Keratinocyte (primary cell): ENCODE measurements around the gene PLA2G6. TPM values are rescaled to one million over a fixed set of nuclear protein-coding genes. Genes with fewer than 3 reads are reported as not detected.
A peak's percentile ranks its signal among the peaks of the same experiment; 100 is the strongest.

Experiments
- DNase-seq: peaks from one replicate; pipeline ENCODE4 v3.0.0-alpha.2; 2011; ENCODE audit warnings: low read depth, missing footprints, low spot score
- FAIRE-seq: peaks from 2 replicates; lab custom pipeline; 2011; peaks lifted over from hg19 to GRCh38; lab: Jason Lieb, UNC
- H2AFZ ChIP-seq: 2 replicates; pipeline ENCODE4 v1.6.0; 2012; ENCODE audit warnings: low read length, control low read depth, inconsistent platforms; ENCODE audit not compliant: control insufficient read depth
- H3K27ac ChIP-seq: 2 replicates; pipeline ENCODE4 v1.5.1; 2011; ENCODE audit warnings: low read length; ENCODE audit not compliant: control insufficient read depth, insufficient read depth
- H3K27me3 ChIP-seq: 3 replicates; pipeline ENCODE4 v1.6.0; 2011; ENCODE audit warnings: low read length; ENCODE audit not compliant: control insufficient read depth, insufficient read depth; ENCODE audit errors: extremely low read depth
- H3K36me3 ChIP-seq, 2 experiments: 2 replicates in 1 of 2; 3 replicates in 1 of 2; pipeline ENCODE4 v1.5.1; 2011; ENCODE audit warnings: low read length in 2 of 2, mild to moderate bottlenecking in 1 of 2; ENCODE audit not compliant: control insufficient read depth in 2 of 2, insufficient read depth in 2 of 2; ENCODE audit errors: extremely low read depth in 1 of 2
- H3K4me1 ChIP-seq: 3 replicates; pipeline ENCODE4 v1.5.1; 2011; ENCODE audit warnings: low read length; ENCODE audit not compliant: control insufficient read depth, insufficient read depth; ENCODE audit errors: extremely low read depth
- H3K4me2 ChIP-seq: 3 replicates; pipeline ENCODE4 v1.6.0; 2011; ENCODE audit warnings: low read depth, low read length; ENCODE audit not compliant: control insufficient read depth, insufficient read depth; ENCODE audit errors: extremely low read depth
- H3K4me3 ChIP-seq, 3 experiments: fragments of 200-600 bp in 1 of 3; sonication (generic) in 1 of 3; 2 replicates in 2 of 3; 3 replicates in 1 of 3; pipeline ENCODE4 v1.5.1; 2011 to 2016; ENCODE audit warnings: low read length in 3 of 3, mild to moderate bottlenecking in 3 of 3, control low read depth in 2 of 3, inconsistent platforms in 1 of 3, low read depth in 1 of 3, mixed read lengths in 1 of 3, mixed run types in 1 of 3, moderate library complexity in 1 of 3; ENCODE audit not compliant: control insufficient read depth in 2 of 3, insufficient read depth in 2 of 3; ENCODE audit errors: extremely low read depth in 1 of 3
- H3K79me2 ChIP-seq: 2 replicates; pipeline ENCODE4 v1.6.0; 2012; ENCODE audit warnings: low read length; ENCODE audit not compliant: control insufficient read depth, insufficient read depth
- H3K9ac ChIP-seq: 3 replicates; pipeline ENCODE4 v1.6.0; 2011; ENCODE audit warnings: low read length; ENCODE audit not compliant: control insufficient read depth, insufficient read depth; ENCODE audit errors: extremely low read depth
- H3K9me1 ChIP-seq: 3 replicates; pipeline ENCODE4 v1.6.0; 2011; ENCODE audit warnings: low read length; ENCODE audit not compliant: control insufficient read depth, insufficient read depth; ENCODE audit errors: extremely low read depth
- H3K9me3 ChIP-seq: 2 replicates; pipeline ENCODE4 v1.5.1; 2012; ENCODE audit warnings: low read depth, low read length; ENCODE audit not compliant: control insufficient read depth
- H4K20me1 ChIP-seq: 3 replicates; pipeline ENCODE4 v1.6.0; 2011; ENCODE audit warnings: low read length; ENCODE audit not compliant: control insufficient read depth, insufficient read depth; ENCODE audit errors: extremely low read depth
- EZH2 ChIP-seq: IDR thresholded peaks from one replicate; pipeline ENCODE4 v1.6.1; 2012; ENCODE audit warnings: inconsistent platforms, mild to moderate bottlenecking, low read length, moderate library complexity
- dilution Hi-C: fragments of 300-500 bp; cut with MboI; formaldehyde crosslinking; loops from one replicate; pipeline ENCODE4 v1.7.0; 2020; ENCODE audit warnings: low sequenced_read_pairs; ENCODE audit not compliant: extremely low pct_ligation_motif_present
- polyA plus RNA-seq, 5 experiments: library from polyadenylated mRNA; depleted of rRNA in 3 of 5; stranded (reverse) in 3 of 5; stranded (forward) in 1 of 5; unstranded in 1 of 5; fragments of >200 nt; gene quantifications; 1 replicate in 1 of 5; 2 replicates in 3 of 5; 3 replicates in 1 of 5; pipeline versions ENCODE4 v1.2.1 to v1.2.3, GENCODE V29; 2011 to 2012; ENCODE audit warnings: missing spikeins in 2 of 5, low read depth in 1 of 5, low replicate concordance in 1 of 5
- TF ChIP-seq, protein P1 (sequence below), 3 experiments: IDR thresholded peaks in 1 of 3; conservative IDR thresholded peaks in 1 of 3; optimal IDR thresholded peaks in 1 of 3; 2 replicates in 2 of 3; 3 replicates in 1 of 3; pipeline versions ENCODE3 to v1.5.1; 2011; ENCODE audit warnings: low read length in 3 of 3, mild to moderate bottlenecking in 3 of 3, moderate library complexity in 2 of 3, control low read depth in 1 of 3, inconsistent platforms in 1 of 3; ENCODE audit not compliant: insufficient read depth in 2 of 3; ENCODE audit errors: extremely low read depth in 1 of 3

The PLA2G6 gene
- polyA plus RNA-seq, 1 donor (not counting 4 experiments of a cell fraction or from before 2014, with no cell fraction given) = 5.2 TPM

- Histone ChIP-seq H3K9me1 (peaks cover 4% of the 10 kb centered on the region), H3K4me2 (peak overlapping the region; percentile 46), H3K27me3 (no peaks in the 10 kb centered on the region), H4K20me1 (no peaks in the 10 kb centered on the region), H3K27ac (peak overlapping the region; percentile 65), H3K79me2 (no peaks in the 10 kb centered on the region), H3K4me3 (peak overlapping the region in 1 of 3 experiments; percentile 17), H3K9me3 (no peaks in the 10 kb centered on the region), H3K4me1 (peaks cover 52% of the 10 kb centered on the region), H2AFZ (no peak overlapping the region), H3K36me3 (peaks cover 18 to 19% of the 10 kb centered on the region in 2 experiments), H3K9ac (peak overlapping the region; percentile 2)
- FAIRE-seq (no peak), DNase-seq (no peak)
- dilution Hi-C loops = no loop called here
- TF ChIP-seq, protein P1, sequence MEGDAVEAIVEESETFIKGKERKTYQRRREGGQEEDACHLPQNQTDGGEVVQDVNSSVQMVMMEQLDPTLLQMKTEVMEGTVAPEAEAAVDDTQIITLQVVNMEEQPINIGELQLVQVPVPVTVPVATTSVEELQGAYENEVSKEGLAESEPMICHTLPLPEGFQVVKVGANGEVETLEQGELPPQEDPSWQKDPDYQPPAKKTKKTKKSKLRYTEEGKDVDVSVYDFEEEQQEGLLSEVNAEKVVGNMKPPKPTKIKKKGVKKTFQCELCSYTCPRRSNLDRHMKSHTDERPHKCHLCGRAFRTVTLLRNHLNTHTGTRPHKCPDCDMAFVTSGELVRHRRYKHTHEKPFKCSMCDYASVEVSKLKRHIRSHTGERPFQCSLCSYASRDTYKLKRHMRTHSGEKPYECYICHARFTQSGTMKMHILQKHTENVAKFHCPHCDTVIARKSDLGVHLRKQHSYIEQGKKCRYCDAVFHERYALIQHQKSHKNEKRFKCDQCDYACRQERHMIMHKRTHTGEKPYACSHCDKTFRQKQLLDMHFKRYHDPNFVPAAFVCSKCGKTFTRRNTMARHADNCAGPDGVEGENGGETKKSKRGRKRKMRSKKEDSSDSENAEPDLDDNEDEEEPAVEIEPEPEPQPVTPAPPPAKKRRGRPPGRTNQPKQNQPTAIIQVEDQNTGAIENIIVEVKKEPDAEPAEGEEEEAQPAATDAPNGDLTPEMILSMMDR (optimal IDR thresholded peaks at IDR 0.05 in 1 of 3, IDR thresholded peaks at IDR 0.05 in 1 of 3, conservative IDR thresholded peaks at IDR 0.05 in 1 of 3; ENCODE audit: extremely low read depth in 1 of 3, insufficient read depth in 2 of 3, low read length in 3 of 3) = peak in 1 of 3 experiments; percentile 10
- no peak for TF ChIP-seq EZH2
Observed at GRCh38 chr22:38221908-38222796, 40.5 kb upstream of the PLA2G6 start.

DNA sequence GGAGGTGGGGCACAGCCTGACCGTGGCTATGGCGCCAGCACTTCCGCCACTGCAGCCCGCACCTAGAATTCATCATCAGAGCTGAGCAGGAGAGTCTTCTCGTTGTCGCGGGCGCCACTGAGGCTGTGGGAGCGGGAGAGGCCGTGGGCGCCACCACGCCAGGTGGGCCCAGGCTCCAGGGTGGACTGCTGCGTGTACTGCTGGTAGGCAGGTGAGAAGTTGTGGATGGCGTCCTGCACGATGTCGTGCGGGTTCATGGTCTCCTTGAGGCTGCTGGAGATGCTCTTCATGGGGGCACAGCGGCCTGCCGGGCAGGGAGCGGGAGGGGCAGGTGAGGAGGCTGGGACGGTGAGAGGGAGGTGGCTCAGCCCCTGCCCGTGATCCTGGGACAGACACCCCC is 39.8 kb upstream of the PLA2G6 start:
- Histone ChIP-seq H3K4me2 (no peak overlapping the region), H3K9me1 (peaks cover 4% of the 10 kb centered on the region), H3K36me3 (peaks cover 14 to 20% of the 10 kb centered on the region in 2 experiments), H3K27ac (no peak overlapping the region), H3K27me3 (no peaks in the 10 kb centered on the region), H3K79me2 (no peaks in the 10 kb centered on the region), H3K4me1 (peaks cover 52% of the 10 kb centered on the region), H4K20me1 (no peaks in the 10 kb centered on the region), H3K4me3 (no peak overlapping the region), H3K9me3 (no peaks in the 10 kb centered on the region), H3K9ac (no peak overlapping the region), H2AFZ (no peak overlapping the region)
- dilution Hi-C loops = no loop called here
- DNase-seq = no peak
- FAIRE-seq = no peak
- no peak for TF ChIP-seq EZH2
- TF ChIP-seq, protein P1 (optimal IDR thresholded peaks at IDR 0.05 in 1 of 3, IDR thresholded peaks at IDR 0.05 in 1 of 3, conservative IDR thresholded peaks at IDR 0.05 in 1 of 3; ENCODE audit: extremely low read depth in 1 of 3, insufficient read depth in 2 of 3, low read length in 3 of 3) = no peak
